OCI-LY7 (cell line): Measurements from ENCODE around the gene STK38L.

ENCODE experiments used
- CTCF ChIP-seq: fragments of 200-600 bp; sonication (generic); conservative IDR thresholded peaks from 2 replicates; pipeline ENCODE4 v1.5.1; 2014; ENCODE audit warnings: mild to moderate bottlenecking, antibody characterized with exemption, low read length, moderate library complexity, mixed read lengths
- EZH2phosphoT487 ChIP-seq: fragments of 200-600 bp; sonication (generic); IDR thresholded peaks from 2 replicates; pipeline ENCODE4 v1.6.1; 2018; ENCODE audit warnings: low read depth, borderline replicate concordance, mild to moderate bottlenecking, mixed run types, antibody characterized with exemption, low read length, moderate library complexity, mixed read lengths

GRCh38 chr12:27342536-27342935 is 98.5 kb downstream of the STK38L start:
- TF ChIP-seq CTCF, result no peak
- no peak for TF ChIP-seq EZH2phosphoT487
